GM23338 (cell line): ENCODE measurements around the gene MRPL2. TPM values are rescaled to one million over a fixed set of nuclear protein-coding genes. Genes with fewer than 3 reads are reported as not detected.
A peak's percentile ranks its signal among the peaks of the same experiment; 100 is the strongest.

Experiments
- ATAC-seq: fragments of 200-7000 bp; cut with Tn5 transposase; 3 replicates; pipeline ENCODE4 v1.9.1; 2020
- DNase-seq: peaks from one replicate; pipeline ENCODE4 v3.0.0-alpha.2; 2015; ENCODE audit warnings: low spot score
- H2AFZ ChIP-seq: fragments of 200-600 bp; sonication (generic); 2 replicates; pipeline ENCODE4 v1.8.0; 2016; ENCODE audit warnings: antibody characterized with exemption, mild to moderate bottlenecking, moderate library complexity
- H3F3A ChIP-seq: fragments of 200-600 bp; sonication (generic); replicated peaks from 2 replicates; pipeline ENCODE4 v1.8.0; 2017; ENCODE audit warnings: antibody characterized with exemption, mixed run types, low read depth
- H3K27ac ChIP-seq: fragments of 200-600 bp; sonication (generic); 2 replicates; pipeline ENCODE4 v1.6.1; 2016; ENCODE audit warnings: low read depth
- H3K27me3 ChIP-seq: fragments of 200-600 bp; sonication (generic); 2 replicates; pipeline ENCODE4 v1.8.0; 2016; ENCODE audit warnings: mild to moderate bottlenecking, mixed run types, moderate library complexity; ENCODE audit not compliant: insufficient read depth
- H3K36me3 ChIP-seq: fragments of 200-600 bp; sonication (generic); 2 replicates; pipeline ENCODE4 v1.8.0; 2016; ENCODE audit warnings: mild to moderate bottlenecking; ENCODE audit not compliant: insufficient read depth
- H3K4me1 ChIP-seq: fragments of 200-600 bp; sonication (generic); 2 replicates; pipeline ENCODE4 v1.8.0; 2016; ENCODE audit warnings: mild to moderate bottlenecking, moderate library complexity; ENCODE audit not compliant: insufficient read depth
- H3K4me2 ChIP-seq: fragments of 200-600 bp; sonication (generic); 2 replicates; pipeline ENCODE4 v1.7.1; 2017; ENCODE audit warnings: mixed run types
- H3K4me3 ChIP-seq: fragments of 200-600 bp; sonication (generic); 2 replicates; pipeline ENCODE4 v1.6.1; 2016; ENCODE audit warnings: mixed run types
- H3K79me2 ChIP-seq: fragments of 200-600 bp; sonication (generic); replicated peaks from 2 replicates; pipeline ENCODE4 v1.8.0; 2017; ENCODE audit warnings: mild to moderate bottlenecking; ENCODE audit not compliant: insufficient read depth
- H3K9me2 ChIP-seq: fragments of 200-600 bp; sonication (generic); 2 replicates; pipeline ENCODE4 v1.8.0; 2017; ENCODE audit not compliant: insufficient read depth
- H4K20me1 ChIP-seq: fragments of 200-600 bp; sonication (generic); replicated peaks from 2 replicates; pipeline ENCODE4 v1.8.0; 2017; ENCODE audit warnings: mild to moderate bottlenecking; ENCODE audit not compliant: insufficient read depth
- H3K27ac Mint-ChIP-seq: 2 replicates; pipeline ENCODE4 v1.8.0; 2020; ENCODE audit warnings: inconsistent platforms, mild to moderate bottlenecking, moderate library complexity, mixed read lengths
- H3K27me3 Mint-ChIP-seq: 3 replicates; pipeline ENCODE4 v1.8.0; 2022; ENCODE audit warnings: low read depth, mild to moderate bottlenecking, moderate library complexity, mixed read lengths, inconsistent platforms; ENCODE audit not compliant: insufficient read depth, poor library complexity
- H3K36me3 Mint-ChIP-seq: 3 replicates; pipeline ENCODE4 v1.8.0; 2021; ENCODE audit warnings: low read depth, mild to moderate bottlenecking, inconsistent platforms, moderate library complexity, mixed read lengths
- H3K4me1 Mint-ChIP-seq: 3 replicates; pipeline ENCODE4 v1.8.0; 2020; ENCODE audit warnings: mild to moderate bottlenecking, inconsistent platforms, mixed read lengths
- H3K4me3 Mint-ChIP-seq: 3 replicates; pipeline ENCODE4 v1.8.0; 2021; ENCODE audit warnings: moderate library complexity, mild to moderate bottlenecking, inconsistent platforms, mixed read lengths
- H3K9me3 Mint-ChIP-seq: 3 replicates; pipeline ENCODE4 v1.8.0; 2020; ENCODE audit warnings: moderate library complexity, mild to moderate bottlenecking, inconsistent platforms, mixed read lengths
- CTCF ChIP-seq, 2 experiments: fragments of 200-600 bp in 1 of 2; sonication (generic) in 1 of 2; conservative IDR thresholded peaks; 2 replicates each; pipeline versions ENCODE4 v1.5.1 to v1.6.1; 2016 to 2017; ENCODE audit warnings: antibody characterized with exemption in 2 of 2, low read depth in 2 of 2, mild to moderate bottlenecking in 2 of 2, moderate library complexity in 1 of 2
- EZH2 ChIP-seq: fragments of 200-600 bp; sonication (generic); IDR thresholded peaks from one replicate; pipeline ENCODE4 v1.8.0; 2017; ENCODE audit warnings: antibody characterized with exemption, mild to moderate bottlenecking, low read depth; ENCODE audit not compliant: unreplicated experiment
- JUNB ChIP-seq: IDR thresholded peaks from one replicate; pipeline ENCODE4 v1.6.1; 2016; ENCODE audit warnings: antibody characterized with exemption; ENCODE audit not compliant: unreplicated experiment
- NANOG ChIP-seq: IDR thresholded peaks from 2 replicates; pipeline ENCODE4 v1.6.1; 2016; ENCODE audit warnings: antibody characterized with exemption, borderline replicate concordance
- POLR2AphosphoS5 ChIP-seq: IDR thresholded peaks from 2 replicates; pipeline ENCODE4 v1.6.1; 2016; ENCODE audit warnings: antibody characterized with exemption, low read depth
- STAT1 ChIP-seq: IDR thresholded peaks from one replicate; pipeline ENCODE4 v1.6.1; 2016; ENCODE audit warnings: antibody characterized with exemption; ENCODE audit not compliant: unreplicated experiment
- ZNF331 ChIP-seq: fragments of 250-450 bp; sonication (Bioruptor Pico); IDR thresholded peaks from 2 replicates; pipeline ENCODE4 v1.5.0; 2020; ENCODE audit warnings: low read depth, mild to moderate bottlenecking, moderate library complexity
- ZNF462 ChIP-seq: fragments of 250-450 bp; sonication (Bioruptor Pico); IDR thresholded peaks from 2 replicates; pipeline ENCODE4 v1.5.0; 2020; ENCODE audit warnings: mild to moderate bottlenecking, moderate library complexity
- polyA plus RNA-seq: library from polyadenylated mRNA; unstranded; fragments of >200 nt; fragmentation: Nextera tagmentation; extraction: Ambion mirVana; gene quantifications from 2 replicates; pipeline ENCODE4 v1.2.1, GENCODE V29; 2016
- total RNA-seq: library from RNA; depleted of rRNA; stranded (reverse); fragments of >200 nt; shearing (Covaris generic); gene quantifications from 2 replicates; pipeline ENCODE4 v1.2.3, GENCODE V29; 2014

Gene MRPL2
- total and polyA plus RNA-seq, 2 experiments from 2014 or later: 32.3 to 128 TPM

GRCh38 chr6:43107344-43108062 lies 48.3 kb upstream of the MRPL2 start (continued):
- TF ChIP-seq ZNF462: no peak
- no peak for TF ChIP-seq ZNF331 (CRISPR knock-in tag)
- no peak for TF ChIP-seq JUNB

GRCh38 chr6:43105538-43106222 lies 46.4 kb upstream of the MRPL2 start:
- peaks cover 7% of the 10 kb centered on the region; the same call in 2 of the 3 replicates for H3K36me3 Mint-ChIP-seq
- peak overlapping the region; percentile 84 for H3K27ac ChIP-seq
- TF ChIP-seq CTCF (conservative IDR thresholded peaks at IDR 0.05; ENCODE audit: low read depth in 2 of 2) (no peak), EZH2 (no peak), POLR2AphosphoS5 (no peak), STAT1 (no peak), JUNB (no peak), NANOG (no peak)
- H3K4me1 Mint-ChIP-seq: peaks cover 24% of the 10 kb centered on the region
- H3K79me2 ChIP-seq: peaks cover 89% of the 10 kb centered on the region
- H3K4me3 ChIP-seq: no peak overlapping the region
- H4K20me1 ChIP-seq: peaks cover 7% of the 10 kb centered on the region; the same call in 1 of the 2 replicates
- peaks cover 32% of the 10 kb centered on the region for H3K4me1 ChIP-seq
- peaks cover 7% of the 10 kb centered on the region for H3K27me3 Mint-ChIP-seq
- no peaks in the 10 kb centered on the region for H3K9me2 ChIP-seq
- H3K36me3 ChIP-seq: no peaks in the 10 kb centered on the region
- no peak overlapping the region; the same call in 2 of the 3 replicates for H3K4me3 Mint-ChIP-seq
- 0 out of 2 replicates have a peak, but pooled peaks cover 4% of the 10 kb centered on the region for H3F3A ChIP-seq
- H2AFZ ChIP-seq: no peak overlapping the region
- H3K4me2 ChIP-seq: peak overlapping the region; percentile 50; the same call in 1 of the 2 replicates
- no peaks in the 10 kb centered on the region for H3K27me3 ChIP-seq
- ATAC-seq (peak; percentile 61), DNase-seq (peak; percentile 63)
- no peaks in the 10 kb centered on the region for H3K9me3 Mint-ChIP-seq
- peak overlapping the region; percentile 8; the same call in 1 of the 2 replicates for H3K27ac Mint-ChIP-seq
